HAP-1 (cell line): Measurements from ENCODE around the gene EXOC4.

Experiments used
- DNase-seq, 2 experiments: peaks; one replicate each; pipeline ENCODE4 v3.0.0-alpha.2; 2016 to 2020; ENCODE audit warnings: low spot score in 2 of 2
- H3K27me3 ChIP-seq: fragments of 250-450 bp; sonication (Bioruptor Pico); 2 replicates; pipeline ENCODE4 v1.5.1; 2020; ENCODE audit warnings: low read depth, mild to moderate bottlenecking, moderate library complexity
- H3K36me3 ChIP-seq: fragments of 250-450 bp; sonication (Bioruptor Pico); replicated peaks from 2 replicates; pipeline ENCODE4 v1.5.1; 2020; ENCODE audit warnings: mild to moderate bottlenecking
- H3K4me1 ChIP-seq: fragments of 250-450 bp; sonication (Bioruptor Pico); 2 replicates; pipeline ENCODE4 v1.5.1; 2020; ENCODE audit warnings: mild to moderate bottlenecking
- H3K4me3 ChIP-seq: fragments of 250-450 bp; sonication (Bioruptor Pico); 2 replicates; pipeline ENCODE4 v1.5.1; 2020; ENCODE audit warnings: mild to moderate bottlenecking, moderate library complexity
- H3K9me3 ChIP-seq: fragments of 250-450 bp; sonication (Bioruptor Pico); 2 replicates; pipeline ENCODE4 v1.5.1; 2020; ENCODE audit warnings: mild to moderate bottlenecking, moderate library complexity
- in situ Hi-C: fragments of 300-500 bp; cut with MboI; formaldehyde crosslinking; loops from 3 replicates; pipeline ENCODE4 v1.14.3; 2020; ENCODE audit warnings: low sequenced_read_pairs, inconsistent platforms, mixed read lengths

EXOC4 gene

DNA sequence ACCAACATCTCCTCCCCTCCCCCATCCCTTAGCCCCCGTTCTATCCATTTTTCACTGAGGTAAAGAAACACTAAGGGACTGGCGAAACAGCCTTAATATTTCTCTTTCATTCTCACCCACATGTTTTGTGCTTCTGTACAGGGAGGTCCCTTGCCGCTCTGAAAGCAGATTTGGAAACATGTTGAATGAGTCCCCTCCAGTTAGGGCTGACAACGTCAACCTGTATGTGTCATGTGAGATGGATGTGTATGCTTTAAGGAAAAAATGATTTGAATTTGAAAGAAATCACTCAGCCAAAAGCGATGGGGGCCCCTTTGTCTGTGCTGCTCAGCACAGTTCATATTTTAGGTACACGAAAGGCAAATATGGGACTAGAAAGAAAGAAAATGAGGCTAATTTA is 560.0 kb downstream of the EXOC4 start:
- in situ Hi-C loops = no loop called here
- no peaks in the 10 kb centered on the region for H3K27me3 ChIP-seq
- DNase-seq = peak; percentile 5 to 34
- H3K4me3 ChIP-seq = no peak overlapping the region
- no peaks in the 10 kb centered on the region for H3K9me3 ChIP-seq
- no peaks in the 10 kb centered on the region for H3K36me3 ChIP-seq
- H3K4me1 ChIP-seq = peaks cover 10% of the 10 kb centered on the region

DNA sequence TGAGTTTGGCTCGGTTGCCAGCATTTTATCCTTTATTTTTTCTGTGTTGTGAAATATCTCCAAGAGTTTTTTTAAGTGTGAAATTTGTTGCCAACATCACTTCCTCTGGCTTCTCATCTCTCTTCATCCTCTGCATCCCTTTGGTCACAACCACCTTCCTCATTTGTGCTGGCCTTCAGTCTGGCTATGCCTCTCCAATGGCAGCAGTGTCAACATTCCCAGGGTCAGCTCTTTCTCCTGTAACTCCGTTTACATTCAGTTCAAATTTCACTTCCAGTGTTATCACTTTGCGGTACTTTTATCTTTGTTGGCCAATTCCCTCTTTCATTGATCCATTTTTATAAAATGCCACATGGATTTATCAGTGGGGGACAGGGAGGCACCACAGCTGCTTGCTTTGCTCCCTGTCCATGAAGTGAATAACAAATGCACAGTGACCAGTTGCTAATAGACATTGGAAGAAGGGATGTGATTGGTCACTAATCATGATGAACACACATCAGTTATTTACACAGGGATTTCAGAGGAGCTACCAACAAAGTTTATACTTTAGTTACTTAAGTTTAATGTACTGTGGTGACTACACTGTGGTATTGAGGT is 562.8 kb downstream of the EXOC4 start:
- Histone ChIP-seq H3K36me3 (no peaks in the 10 kb centered on the region), H3K4me3 (no peak overlapping the region), H3K4me1 (peaks cover 10% of the 10 kb centered on the region), H3K27me3 (no peaks in the 10 kb centered on the region), H3K9me3 (no peaks in the 10 kb centered on the region)
- DNase-seq = no peak
- in situ Hi-C loops = no loop called here

DNA sequence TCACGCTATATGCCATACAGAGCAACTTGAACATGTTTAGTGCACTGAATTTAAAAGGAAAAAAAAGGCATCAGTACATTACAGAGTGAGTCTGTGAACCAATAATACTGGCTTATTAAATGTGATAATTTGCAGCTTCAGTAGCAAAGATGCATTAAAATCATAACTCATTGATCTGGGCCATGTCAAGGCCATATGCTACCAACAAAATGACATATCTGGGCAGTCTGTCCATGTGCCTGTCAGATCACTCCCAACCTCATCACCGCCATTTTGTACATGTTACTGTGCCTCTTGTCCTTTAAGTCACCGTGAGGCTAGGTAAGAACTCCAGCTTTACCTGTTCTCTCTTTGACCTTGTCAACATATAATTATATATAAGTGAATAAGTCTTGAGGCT is 566.8 kb downstream of the EXOC4 start:
- no peaks in the 10 kb centered on the region for H3K4me1 ChIP-seq
- in situ Hi-C loops = no loop called here
- H3K9me3 ChIP-seq = no peaks in the 10 kb centered on the region
- H3K4me3 ChIP-seq = no peak overlapping the region
- H3K27me3 ChIP-seq = no peaks in the 10 kb centered on the region
- H3K36me3 ChIP-seq = no peaks in the 10 kb centered on the region
- DNase-seq = no peak

DNA sequence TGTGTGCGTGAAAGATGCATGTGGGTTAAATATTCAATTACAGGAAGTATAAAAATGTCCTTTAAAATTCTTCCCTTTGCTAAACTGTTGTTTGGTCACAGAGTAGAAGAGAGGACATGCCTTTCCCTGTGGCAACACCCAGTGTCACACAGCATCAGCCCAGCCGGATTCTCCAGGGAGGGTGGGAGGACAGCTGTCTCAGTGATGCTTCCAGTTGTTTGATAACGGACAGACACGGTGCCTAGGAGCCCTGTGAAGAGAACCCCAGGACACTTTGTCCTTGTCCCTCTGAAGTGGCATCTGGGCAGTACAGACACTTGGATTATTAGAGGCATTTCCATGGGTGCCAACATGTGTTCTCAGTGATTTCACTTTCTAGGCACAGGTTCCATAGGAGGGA is 567.7 kb downstream of the EXOC4 start:
- H3K4me3 ChIP-seq = no peak overlapping the region
- no peaks in the 10 kb centered on the region for H3K9me3 ChIP-seq
- no peaks in the 10 kb centered on the region for H3K4me1 ChIP-seq
- in situ Hi-C loops = no loop called here
- no peaks in the 10 kb centered on the region for H3K27me3 ChIP-seq
- no peak for DNase-seq
- no peaks in the 10 kb centered on the region for H3K36me3 ChIP-seq

DNA sequence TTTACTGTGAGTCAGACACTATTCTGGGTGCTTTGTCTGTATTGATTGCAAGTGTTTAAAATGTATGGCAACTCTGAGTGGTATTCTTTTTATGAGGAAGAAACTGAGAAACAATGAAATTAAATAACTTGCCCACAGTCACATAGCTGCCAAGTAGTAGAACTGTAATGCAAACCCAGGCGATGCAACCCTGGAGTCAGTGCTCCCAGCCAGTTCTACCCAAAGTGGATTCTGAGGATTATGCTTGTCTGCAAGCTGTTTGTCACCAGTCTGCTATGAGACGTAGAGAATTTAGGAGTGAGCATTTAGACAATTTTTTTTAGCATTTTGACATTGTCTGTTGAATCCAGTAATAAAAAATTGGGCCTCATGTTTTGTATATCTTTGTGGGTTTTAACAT is 568.3 kb downstream of the EXOC4 start:
- Histone ChIP-seq H3K4me3 (no peak overlapping the region), H3K36me3 (no peaks in the 10 kb centered on the region), H3K4me1 (no peaks in the 10 kb centered on the region), H3K9me3 (no peaks in the 10 kb centered on the region), H3K27me3 (no peaks in the 10 kb centered on the region)
- in situ Hi-C loops = no loop called here
- no peak for DNase-seq

DNA sequence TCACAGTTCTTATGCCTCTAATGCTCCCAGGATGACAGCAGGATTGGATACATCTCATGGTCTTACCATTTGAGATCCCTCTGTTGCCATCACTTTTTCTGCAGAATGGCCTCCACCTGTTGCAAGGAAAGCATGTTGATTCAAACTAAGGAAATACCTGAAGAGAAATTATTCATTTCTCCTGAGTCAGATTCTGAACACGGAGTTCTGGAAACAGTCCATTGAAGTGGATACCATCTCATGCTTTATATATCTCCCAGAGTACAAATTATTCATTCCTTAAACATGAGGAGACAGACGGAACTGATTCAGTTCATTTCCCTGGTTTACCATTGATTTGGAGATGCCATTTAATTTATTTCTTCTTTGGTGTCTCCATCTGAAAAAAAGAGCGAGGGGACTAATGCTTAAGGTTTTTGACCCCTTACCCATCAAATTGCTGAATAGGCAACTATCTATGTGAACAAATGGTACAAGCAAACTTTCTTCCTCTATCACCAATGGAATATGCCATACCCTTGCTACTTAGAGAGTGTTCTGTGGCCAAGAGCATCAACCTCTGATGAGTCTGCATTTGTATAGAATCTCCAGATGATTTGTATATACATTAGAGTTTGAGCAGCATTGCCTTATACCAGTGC is 569.2 kb downstream of the EXOC4 start:
- H3K36me3 ChIP-seq = no peaks in the 10 kb centered on the region
- H3K9me3 ChIP-seq = no peaks in the 10 kb centered on the region
- H3K4me1 ChIP-seq = no peaks in the 10 kb centered on the region
- H3K4me3 ChIP-seq = no peak overlapping the region
- H3K27me3 ChIP-seq = no peaks in the 10 kb centered on the region
- in situ Hi-C loops = no loop called here
- no peak for DNase-seq

DNA sequence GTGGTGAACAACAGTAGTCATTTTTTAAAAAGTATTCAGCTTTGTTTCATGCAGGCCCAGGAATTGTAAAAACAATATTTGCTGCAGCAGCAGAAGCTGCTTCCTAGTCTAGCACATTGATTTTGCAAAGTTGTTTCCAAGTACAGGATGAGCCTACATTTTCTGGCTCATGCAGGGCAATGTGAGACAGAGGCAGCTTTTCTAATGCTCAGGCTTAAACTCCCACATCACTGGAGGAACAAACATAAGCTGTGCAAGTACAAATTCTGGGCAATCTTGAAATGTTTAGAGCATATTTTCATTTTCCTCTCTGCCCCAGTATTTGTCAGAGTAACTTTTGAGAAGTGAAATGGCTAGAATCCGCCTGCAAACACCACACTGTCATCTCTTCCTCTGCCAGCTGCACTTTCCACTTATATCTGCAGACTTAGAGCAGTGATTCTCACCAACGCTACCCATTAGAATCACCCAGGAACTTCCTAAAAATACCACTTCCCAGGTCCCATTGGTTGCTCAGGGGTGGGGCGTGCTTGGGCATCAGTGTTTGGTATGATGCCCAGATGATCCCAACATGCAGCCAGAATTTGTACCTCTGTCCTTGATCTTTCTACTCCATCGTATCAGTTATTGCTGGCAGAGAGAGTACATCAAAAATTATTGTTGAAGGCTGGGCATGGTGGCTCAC is 570.1 kb downstream of the EXOC4 start:
- Histone ChIP-seq H3K4me3 (no peak overlapping the region), H3K9me3 (no peaks in the 10 kb centered on the region), H3K4me1 (no peaks in the 10 kb centered on the region), H3K36me3 (no peaks in the 10 kb centered on the region), H3K27me3 (no peaks in the 10 kb centered on the region)
- no peak for DNase-seq
- in situ Hi-C loops = no loop called here

DNA sequence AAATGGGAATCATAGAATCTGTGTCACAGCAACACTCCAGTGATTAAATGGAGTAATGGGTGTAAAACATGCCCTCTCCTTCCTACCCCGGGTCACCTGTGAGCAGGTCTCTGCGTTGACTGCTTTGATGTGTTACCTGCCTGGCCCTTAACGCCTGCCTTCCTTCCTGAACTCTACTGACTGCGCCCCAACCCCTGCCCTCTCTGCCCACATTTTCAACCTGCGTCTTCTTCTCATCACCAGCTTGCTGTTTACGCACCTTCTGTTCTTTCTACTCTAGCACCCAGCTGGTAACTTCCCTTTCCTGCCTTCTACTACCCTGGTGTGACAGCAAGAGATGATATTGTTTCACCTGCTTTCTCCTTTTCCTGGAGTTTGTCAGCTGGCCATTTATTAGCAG is 571.3 kb downstream of the EXOC4 start:
- Histone ChIP-seq H3K36me3 (no peaks in the 10 kb centered on the region), H3K27me3 (no peaks in the 10 kb centered on the region), H3K4me1 (no peaks in the 10 kb centered on the region), H3K9me3 (no peaks in the 10 kb centered on the region), H3K4me3 (no peak overlapping the region)
- in situ Hi-C loops = no loop called here
- no peak for DNase-seq

DNA sequence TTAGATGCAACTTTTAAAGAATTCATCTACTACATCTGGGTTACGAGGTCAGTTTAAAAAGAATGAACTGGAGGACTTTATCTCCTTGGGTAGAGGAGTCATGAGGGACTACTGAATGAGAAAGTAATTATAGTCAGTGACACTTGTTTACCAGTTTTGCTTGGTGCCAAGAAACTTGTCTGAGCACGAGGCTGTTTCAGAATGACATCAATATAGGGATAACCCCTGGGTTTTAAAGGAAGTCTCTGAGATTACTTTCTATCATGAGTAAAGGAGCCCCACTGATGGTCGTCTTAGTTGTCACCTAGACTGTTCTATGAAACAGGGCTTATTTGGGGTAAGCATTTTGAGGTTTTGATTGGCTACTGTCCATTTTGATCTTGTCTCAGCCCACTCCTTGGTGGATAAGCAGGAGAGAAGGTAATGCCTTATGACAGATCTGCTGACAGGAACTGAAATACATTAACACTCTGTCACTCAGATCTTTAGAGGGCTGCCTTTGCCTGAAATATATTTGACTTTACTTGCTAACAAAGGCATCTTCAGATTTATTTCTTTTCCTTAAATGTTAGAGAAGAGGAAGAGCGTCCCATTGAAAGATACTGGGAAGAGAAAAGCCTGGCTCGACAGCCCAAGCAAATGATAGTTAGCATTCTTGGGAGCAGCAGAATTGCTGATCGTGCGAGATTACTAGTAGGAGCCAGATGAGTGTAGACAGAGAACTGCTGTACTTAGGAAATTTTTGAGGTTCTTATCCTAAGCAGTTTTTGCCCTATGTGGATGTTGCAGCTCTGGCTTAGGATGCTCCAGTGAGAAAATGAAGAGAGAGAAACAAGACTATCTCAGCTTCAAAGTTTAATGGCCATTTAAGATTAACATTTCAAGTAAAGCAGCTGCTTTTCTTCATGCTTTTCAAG is 575.1 kb downstream of the EXOC4 start:
- no peaks in the 10 kb centered on the region for H3K9me3 ChIP-seq
- H3K27me3 ChIP-seq = no peaks in the 10 kb centered on the region
- no peak for DNase-seq
- in situ Hi-C loops = no loop called here
- H3K4me3 ChIP-seq = no peak overlapping the region
- H3K36me3 ChIP-seq = no peaks in the 10 kb centered on the region
- no peaks in the 10 kb centered on the region for H3K4me1 ChIP-seq

DNA sequence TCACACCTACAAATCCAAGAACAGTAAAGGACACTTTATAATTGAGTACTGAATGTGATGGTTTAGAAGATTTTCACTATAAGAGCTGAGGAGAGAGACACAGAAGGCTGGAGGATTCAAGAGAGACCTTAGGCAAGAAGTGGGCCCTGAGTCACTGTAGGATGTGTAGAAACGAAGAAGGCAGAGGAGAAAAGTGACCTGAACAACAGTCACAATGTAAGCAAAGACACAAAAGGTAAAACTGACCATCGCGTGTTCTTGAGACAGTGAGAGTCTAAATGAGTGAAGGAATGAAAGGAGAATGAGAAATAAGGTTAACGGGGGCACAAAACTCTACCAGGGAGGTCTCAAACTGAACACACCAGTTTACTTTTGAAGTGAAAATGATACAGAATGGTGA is 576.0 kb downstream of the EXOC4 start:
- H3K4me3 ChIP-seq = no peak overlapping the region
- in situ Hi-C loops = no loop called here
- H3K36me3 ChIP-seq = no peaks in the 10 kb centered on the region
- no peaks in the 10 kb centered on the region for H3K4me1 ChIP-seq
- no peaks in the 10 kb centered on the region for H3K27me3 ChIP-seq
- no peaks in the 10 kb centered on the region for H3K9me3 ChIP-seq
- DNase-seq = no peak

DNA sequence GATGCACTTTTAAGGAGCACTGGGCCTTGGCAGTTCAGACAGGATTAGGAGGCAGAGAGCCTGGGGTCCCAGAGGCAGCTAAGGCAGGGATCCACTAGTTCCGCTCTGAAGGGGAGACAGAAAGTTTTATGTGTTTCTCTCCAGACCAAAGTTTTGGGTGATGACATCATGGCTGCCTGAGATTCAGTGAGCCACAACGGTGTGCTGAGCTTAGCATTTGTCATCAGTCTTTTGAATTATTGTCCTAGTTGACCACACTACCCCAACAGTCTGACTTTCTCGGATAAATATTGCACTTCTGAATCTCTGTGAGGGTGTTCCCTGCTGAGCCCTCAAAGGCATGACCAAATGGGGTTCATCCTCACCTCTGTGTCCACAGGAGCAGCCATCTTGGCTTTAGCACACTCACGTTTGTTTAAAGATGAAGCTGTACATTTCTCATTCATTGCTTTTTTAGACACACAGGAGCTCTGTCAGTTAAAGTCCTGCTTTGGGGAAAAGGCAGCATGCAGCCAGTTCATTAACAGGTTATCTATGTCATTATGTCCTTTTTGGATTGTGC is 576.5 kb downstream of the EXOC4 start:
- Histone ChIP-seq H3K4me3 (no peak overlapping the region), H3K36me3 (no peaks in the 10 kb centered on the region), H3K4me1 (no peaks in the 10 kb centered on the region), H3K27me3 (no peaks in the 10 kb centered on the region), H3K9me3 (no peaks in the 10 kb centered on the region)
- in situ Hi-C loops = no loop called here
- DNase-seq = no peak

DNA sequence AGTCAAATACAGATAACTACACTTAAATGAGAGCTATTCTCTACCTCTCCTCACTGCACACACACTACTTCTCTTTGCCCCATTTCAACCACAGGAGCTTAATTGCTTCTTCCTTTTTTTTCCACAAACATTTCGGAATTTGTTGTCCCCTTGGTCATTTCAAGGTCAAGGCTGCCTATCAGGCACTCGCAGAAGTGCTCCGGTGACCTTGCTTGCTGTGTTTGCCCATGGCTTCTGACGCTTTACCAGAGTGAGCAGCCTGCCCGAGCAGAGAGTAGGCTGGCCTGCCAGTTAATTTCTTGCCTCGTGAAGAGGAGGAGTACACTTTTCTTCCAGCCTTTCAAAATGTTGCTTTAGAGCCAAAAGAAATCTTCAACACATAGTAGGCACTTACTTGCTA is 577.2 kb downstream of the EXOC4 start:
- no peak overlapping the region for H3K4me3 ChIP-seq
- no peaks in the 10 kb centered on the region for H3K36me3 ChIP-seq
- H3K27me3 ChIP-seq = no peaks in the 10 kb centered on the region
- no peaks in the 10 kb centered on the region for H3K4me1 ChIP-seq
- no peak for DNase-seq
- no peaks in the 10 kb centered on the region for H3K9me3 ChIP-seq
- in situ Hi-C loops = no loop called here

DNA sequence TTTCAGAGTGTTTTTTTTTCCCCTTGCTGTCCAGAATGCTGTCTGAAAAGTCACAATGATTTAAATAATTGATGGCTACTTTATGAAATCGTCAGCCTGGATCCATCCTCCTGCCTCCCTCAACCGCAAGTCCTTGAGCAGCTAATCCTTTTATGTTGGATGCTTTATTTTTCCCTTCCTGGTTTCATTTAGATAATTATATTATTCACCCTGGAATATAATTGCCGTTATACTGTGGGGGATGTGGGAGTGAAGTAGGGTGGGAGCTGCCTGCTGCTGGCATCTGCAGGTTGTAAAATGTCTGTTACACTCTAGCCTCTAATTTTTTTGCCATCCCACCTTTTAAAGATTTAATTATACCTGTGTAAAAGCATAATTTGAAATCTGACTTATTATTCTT is 583.8 kb downstream of the EXOC4 start:
- H3K27me3 ChIP-seq = no peaks in the 10 kb centered on the region
- peak in 1 of 2 experiments; percentile 50 for DNase-seq
- H3K9me3 ChIP-seq = no peaks in the 10 kb centered on the region
- peaks cover 14% of the 10 kb centered on the region for H3K4me1 ChIP-seq
- H3K4me3 ChIP-seq = no peak overlapping the region
- in situ Hi-C loops = no loop called here
- no peaks in the 10 kb centered on the region for H3K36me3 ChIP-seq
